ENCODE data around the gene CFAP299. TPM values are rescaled to one million over a fixed set of nuclear protein-coding genes. Genes with fewer than 3 reads are reported as not detected.
"Not testable (repeated sequence)": the region's sequence is repeated elsewhere in the genome, so short reads cannot be mapped to it uniquely, and the experiment has no call there.

CFAP299 gene
- total and polyA plus RNA-seq, 2 of the 13 experiments (the other 11 are each of a cell fraction or from before 2014, with no cell fraction given) = not detected

- 37% methylated on average over 2 of the region's 2 CpGs for WGBS (ENCODE audit: low lambda C conversion rate)
- CTCF ChIA-PET (ENCODE audit: low intra/inter-chr PET ratio, low total read pairs); DNase-seq (ENCODE audit: low spot score); intact Hi-C loops (cut with micrococcal nuclease; ENCODE audit: unreplicated experiment); H3K27me3 ChIP-seq (ENCODE audit: control insufficient read depth in 1 of 2, insufficient read depth in 2 of 2, low read length in 2 of 2); H3K4me2 ChIP-seq (ENCODE audit: low read depth, low read length); H3K79me2 ChIP-seq (ENCODE audit: insufficient read depth, low read length); H3K27ac ChIP-seq (ENCODE audit: extremely low read length, insufficient read depth, low read length); H3K4me1 ChIP-seq (ENCODE audit: insufficient read depth, low read length); POLR2A ChIA-PET; FAIRE-seq; BruUV-seq (replicated peaks); ATAC-seq; H3K36me3 ChIP-seq (replicated peaks in 1 of 2; ENCODE audit: control insufficient read depth in 1 of 2, insufficient read depth in 2 of 2, low read length in 2 of 2); H3K9ac ChIP-seq (ENCODE audit: insufficient read depth, low read depth, low read length); H4K20me1 ChIP-seq (ENCODE audit: insufficient read depth, low read length); H3K9me3 ChIP-seq (ENCODE audit: low read length); H2AFZ ChIP-seq (ENCODE audit: low read length); H3K4me3 ChIP-seq (replicated peaks in 1 of 3; ENCODE audit: insufficient read depth in 1 of 3, low read depth in 2 of 3, low read length in 3 of 3); in situ Hi-C loops (cut with HindIII; ENCODE audit: extremely low pct_ligation_motif_present, low pct_unique_long_range_greater_than_20kb): not testable (repeated sequence)
Observed at GRCh38 chr4:80290665-80291064, 44.9 kb upstream of the CFAP299 start.

GRCh38 chr4:80294206-80294605, 41.3 kb upstream of the CFAP299 start:
- in situ Hi-C loops (cut with HindIII; ENCODE audit: extremely low pct_ligation_motif_present, low pct_unique_long_range_greater_than_20kb) (no loop called here), intact Hi-C loops (cut with micrococcal nuclease; ENCODE audit: unreplicated experiment) (no loop called here)
- Histone ChIP-seq H3K79me2 (ENCODE audit: insufficient read depth, low read length) (no peaks in the 10 kb centered on the region), H4K20me1 (ENCODE audit: insufficient read depth, low read length) (no peaks in the 10 kb centered on the region), H3K9me3 (ENCODE audit: low read length) (no peaks in the 10 kb centered on the region), H3K9ac (ENCODE audit: insufficient read depth, low read depth, low read length) (no peak overlapping the region), H3K4me3 (replicated peaks in 1 of 3; ENCODE audit: insufficient read depth in 1 of 3, low read depth in 2 of 3, low read length in 3 of 3) (no peak overlapping the region), H2AFZ (ENCODE audit: low read length) (no peak overlapping the region), H3K27me3 (ENCODE audit: control insufficient read depth in 1 of 2, insufficient read depth in 2 of 2, low read length in 2 of 2) (no peaks in the 10 kb centered on the region), H3K36me3 (replicated peaks in 1 of 2; ENCODE audit: control insufficient read depth in 1 of 2, insufficient read depth in 2 of 2, low read length in 2 of 2) (no peaks in the 10 kb centered on the region), H3K27ac (ENCODE audit: extremely low read length, insufficient read depth, low read length) (no peak overlapping the region), H3K4me1 (ENCODE audit: insufficient read depth, low read length) (no peaks in the 10 kb centered on the region), H3K4me2 (ENCODE audit: low read depth, low read length) (no peak overlapping the region)
- DNase-seq (ENCODE audit: low spot score) = no peak
- CTCF ChIA-PET (ENCODE audit: low intra/inter-chr PET ratio, low total read pairs) = no interaction called here
- POLR2A ChIA-PET = no interaction called here
- BruUV-seq (replicated peaks) = no TSS peak
- no peak for FAIRE-seq
- 2% methylated on average over 2 of the region's 2 CpGs for WGBS (ENCODE audit: low lambda C conversion rate)
- ATAC-seq = no peak
- TF ChIP-seq ZFP41 (CRISPR knock-in tag; IDR thresholded peaks at IDR 0.05; ENCODE audit: borderline replicate concordance) (no peak), ZNF652 (CRISPR knock-in tag; IDR thresholded peaks at IDR 0.05; ENCODE audit: borderline replicate concordance, low read depth) (no peak), ZNF737 (CRISPR knock-in tag; IDR thresholded peaks at IDR 0.05; ENCODE audit: borderline replicate concordance) (no peak), LCORL (IDR thresholded peaks at IDR 0.05) (no peak), LCORL (CRISPR knock-in tag; IDR thresholded peaks at IDR 0.05) (no peak), HDAC2 (CRISPR knock-in tag; IDR thresholded peaks at IDR 0.05) (no peak), CC2D1A (CRISPR knock-in tag; IDR thresholded peaks at IDR 0.05) (no peak), KLF9 (CRISPR knock-in tag; IDR thresholded peaks at IDR 0.05; ENCODE audit: low read depth) (no peak), ZNF615 (CRISPR knock-in tag; IDR thresholded peaks at IDR 0.05; ENCODE audit: borderline replicate concordance) (no peak), ZHX1 (CRISPR knock-in tag; IDR thresholded peaks at IDR 0.05; ENCODE audit: low read depth) (no peak), MBD4 (IDR thresholded peaks at IDR 0.05; ENCODE audit: borderline replicate concordance, low read length) (no peak), E2F2 (CRISPR knock-in tag; IDR thresholded peaks at IDR 0.05; ENCODE audit: borderline replicate concordance) (no peak), HOXA7 (CRISPR knock-in tag; IDR thresholded peaks at IDR 0.05) (no peak), NFE2 (CRISPR knock-in tag; IDR thresholded peaks at IDR 0.05) (no peak), KLF15 (CRISPR knock-in tag; IDR thresholded peaks at IDR 0.05; ENCODE audit: borderline replicate concordance) (no peak)

Data from HepG2 (cell line).